Measurements from ENCODE around the gene CD7. TPM values are rescaled to one million over a fixed set of nuclear protein-coding genes. Genes with fewer than 3 reads are reported as not detected.

The CD7 gene
- total RNA-seq, 2 experiments from 2014 or later: 284 to 295 TPM

GRCh38 chr17:82331345-82331939, 14.0 kb upstream of the CD7 start:
- ChIA-PET POLR2A (no interaction called here), CTCF (interaction anchor here (0.9 kb wide), 1 partner anchor 14 kb away, joined by 4 read pairs; the partner anchor contains the start of gene CD7)

GRCh38 chr17:82330322-82331239, 13.2 kb upstream of the CD7 start:
- CTCF ChIA-PET: interaction anchor here (0.9 kb wide), 1 partner anchor 13 kb away, joined by 4 read pairs; the partner anchor contains the start of gene CD7
- POLR2A ChIA-PET: no interaction called here

GRCh38 chr17:82329683-82330321, 12.4 kb upstream of the CD7 start:
- ChIA-PET CTCF (no interaction called here), POLR2A (no interaction called here)

GRCh38 chr17:82328994-82329507, 11.6 kb upstream of the CD7 start:
- POLR2A ChIA-PET: no interaction called here
- CTCF ChIA-PET: no interaction called here

GRCh38 chr17:82328141-82328993, 11.0 kb upstream of the CD7 start:
- ChIA-PET CTCF (no interaction called here), POLR2A (no interaction called here)

GRCh38 chr17:82327757-82328140, 10.3 kb upstream of the CD7 start:
- ChIA-PET POLR2A (no interaction called here), CTCF (no interaction called here)

- CTCF ChIA-PET: interaction anchor here (0.5 kb wide), 1 partner anchor 97 kb away, joined by 3 read pairs; no protein-coding TSS in a partner anchor
Measured at GRCh38 chr17:82327289-82327688, 9.9 kb upstream of the CD7 start.

GRCh38 chr17:82325286-82326180, 8.1 kb upstream of the CD7 start:
- CTCF ChIA-PET: no interaction called here
- POLR2A ChIA-PET: interaction anchor here (0.5 kb wide), 1 partner anchor 204 kb away, joined by 3 read pairs; no protein-coding TSS in a partner anchor

More at GRCh38 chr17:82327289-82327688, 9.9 kb upstream of the CD7 start:
- POLR2A ChIA-PET: no interaction called here

GRCh38 chr17:82324566-82325285, 7.3 kb upstream of the CD7 start:
- CTCF ChIA-PET: interaction anchor here (1.5 to 2.3 kb wide), 3 partner anchors 27 to 88 kb away, joined by 3 to 8 read pairs (median 4); no protein-coding TSS in a partner anchor

GRCh38 chr17:82323514-82324234, 6.3 kb upstream of the CD7 start:
- POLR2A ChIA-PET: interaction anchor here (0.6 to 3.9 kb wide), 5 partner anchors 10 to 93 kb away, joined by 3 to 25 read pairs (median 3); partner anchors contain the start of gene SECTM1
- CTCF ChIA-PET: interaction anchor here (1.5 to 2.3 kb wide), 3 partner anchors 25 to 87 kb away, joined by 3 to 8 read pairs (median 4); no protein-coding TSS in a partner anchor

More at GRCh38 chr17:82324566-82325285, 7.3 kb upstream of the CD7 start:
- POLR2A ChIA-PET: no interaction called here

- ChIA-PET POLR2A (interaction anchor here (0.6 to 3.9 kb wide), 6 partner anchors 11 to 94 kb away, joined by 3 to 25 read pairs (median 4); partner anchors contain the start of gene SECTM1), CTCF (interaction anchor here (0.6 to 3.1 kb wide), 9 partner anchors 23 to 88 kb away, joined by 3 to 49 read pairs (median 7); no protein-coding TSS in a partner anchor)
Measured at GRCh38 chr17:82322526-82323453, 5.4 kb upstream of the CD7 start.

- ChIA-PET POLR2A (interaction anchor here (1.2 to 3.9 kb wide), 3 partner anchors 21 to 29 kb away, joined by 5 to 25 read pairs (median 8); no protein-coding TSS in a partner anchor), CTCF (interaction anchor here (0.5 to 3.1 kb wide), 10 partner anchors 11 to 88 kb away, joined by 3 to 49 read pairs (median 5); partner anchors contain the start of gene SECTM1)
Measured at GRCh38 chr17:82321947-82322466, 4.6 kb upstream of the CD7 start.

- CTCF ChIA-PET: interaction anchor here (0.5 to 3.1 kb wide), 14 partner anchors 8 to 86 kb away, joined by 3 to 49 read pairs (median 4); partner anchors contain the start of gene SECTM1
- POLR2A ChIA-PET: interaction anchor here (0.6 to 3.9 kb wide), 6 partner anchors 18 to 222 kb away, joined by 3 to 25 read pairs (median 4); no protein-coding TSS in a partner anchor
Measured at GRCh38 chr17:82320956-82321927, 3.8 kb upstream of the CD7 start.

Measured in activated CD8-positive, alpha-beta memory T cell treated with anti-CD3 and anti-CD28 coated beads for 36 hours (primary cell).